Limb (tissue), 2 donors: ENCODE results near the gene ZNF280D.
A peak's percentile ranks its signal among the peaks of the same experiment; 100 is the strongest.

Experiments used
- DNase-seq, 2 donors: peaks; one replicate each; pipeline ENCODE4 v3.0.0-alpha.2; 2016; ENCODE audit errors: extremely low spot score in 2 of 2

ZNF280D gene

GRCh38 chr15:56749982-56750381 lies 16.7 kb upstream of the ZNF280D start:
- no peak for DNase-seq

- DNase-seq: no peak
Observed at GRCh38 chr15:56744701-56745683, 11.7 kb upstream of the ZNF280D start.

GRCh38 chr15:56741541-56741940 lies 8.2 kb upstream of the ZNF280D start:
- no peak for DNase-seq

GRCh38 chr15:56739964-56740640 lies 6.8 kb upstream of the ZNF280D start:
- no peak for DNase-seq

GRCh38 chr15:56739474-56739873 lies 6.2 kb upstream of the ZNF280D start:
- DNase-seq: no peak

- DNase-seq: no peak
Observed at GRCh38 chr15:56737791-56738190, 4.5 kb upstream of the ZNF280D start.

- DNase-seq: peak in 1 of 2 donors; percentile 37
Observed at GRCh38 chr15:56736881-56737707, 3.8 kb upstream of the ZNF280D start.

GRCh38 chr15:56736308-56736707 lies 3.0 kb upstream of the ZNF280D start:
- DNase-seq: no peak

- DNase-seq: no peak
Observed at GRCh38 chr15:56735589-56735988, 2.3 kb upstream of the ZNF280D start.

- no peak for DNase-seq
Observed at GRCh38 chr15:56734013-56734635, 815 bp upstream of the ZNF280D start.

GRCh38 chr15:56732886-56733135 lies 498 bp downstream of the ZNF280D start:
- DNase-seq: no peak

GRCh38 chr15:56732135-56732885 lies 999 bp downstream of the ZNF280D start:
- peak; percentile 39 to 66 for DNase-seq

GRCh38 chr15:56731548-56731947 lies 1.8 kb downstream of the ZNF280D start:
- no peak for DNase-seq

GRCh38 chr15:56729561-56729960 lies 3.7 kb downstream of the ZNF280D start:
- no peak for DNase-seq

- no peak for DNase-seq
Observed at GRCh38 chr15:56725386-56725785, 7.9 kb downstream of the ZNF280D start.

- DNase-seq: no peak
Observed at GRCh38 chr15:56724232-56724631, 9.1 kb downstream of the ZNF280D start.

GRCh38 chr15:56723787-56724186 lies 9.5 kb downstream of the ZNF280D start:
- no peak for DNase-seq

GRCh38 chr15:56719774-56720555 lies 13.3 kb downstream of the ZNF280D start:
- no peak for DNase-seq

GRCh38 chr15:56719021-56719612 lies 14.2 kb downstream of the ZNF280D start:
- DNase-seq: no peak

GRCh38 chr15:56718560-56718959 lies 14.7 kb downstream of the ZNF280D start:
- DNase-seq: no peak
